ENCODE data around the gene TIGD1.

Gene TIGD1

DNA sequence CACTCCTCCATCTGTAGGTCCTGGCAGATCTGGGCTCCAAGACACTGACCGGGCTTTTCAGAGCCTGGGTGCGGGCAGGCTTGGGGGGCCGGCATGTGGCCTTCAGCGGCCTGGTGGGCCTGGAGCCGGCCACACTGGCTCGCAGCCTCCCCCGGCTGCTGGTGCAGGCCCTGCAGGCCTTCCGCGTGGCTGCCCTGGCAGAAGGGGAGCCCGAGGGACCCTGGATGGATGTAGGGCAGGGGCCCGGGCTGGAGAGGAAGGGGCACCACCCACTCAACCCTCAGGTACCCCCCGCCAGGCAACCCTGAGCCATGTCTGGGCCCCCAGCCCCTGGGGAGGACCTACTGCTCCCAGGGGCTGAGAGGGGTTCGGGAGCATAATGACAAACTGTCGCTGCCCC is 25.2 kb downstream of the TIGD1 start:
- TF ChIP-seq FOXP2 (optimal IDR thresholded peaks at IDR 0.05; ENCODE audit: control extremely low read depth, extremely low read length, insufficient read depth) (no peak), POLR2AphosphoS5 (IDR thresholded peaks at IDR 0.05; ENCODE audit: borderline replicate concordance, low read depth, low read length) (no peak), EZH2 (IDR thresholded peaks at IDR 0.05) (no peak)
- Histone ChIP-seq H3K9ac (ENCODE audit: insufficient read length) (no peak overlapping the region), H3K4me3 (no peak overlapping the region), H3K27ac (no peak overlapping the region), H3K9me3 (ENCODE audit: low read depth, low read length) (no peaks in the 10 kb centered on the region), H3K36me3 (ENCODE audit: insufficient read depth, low read length) (no peaks in the 10 kb centered on the region)
- no peak for DNase-seq (ENCODE audit: low read depth, low spot score)

DNA sequence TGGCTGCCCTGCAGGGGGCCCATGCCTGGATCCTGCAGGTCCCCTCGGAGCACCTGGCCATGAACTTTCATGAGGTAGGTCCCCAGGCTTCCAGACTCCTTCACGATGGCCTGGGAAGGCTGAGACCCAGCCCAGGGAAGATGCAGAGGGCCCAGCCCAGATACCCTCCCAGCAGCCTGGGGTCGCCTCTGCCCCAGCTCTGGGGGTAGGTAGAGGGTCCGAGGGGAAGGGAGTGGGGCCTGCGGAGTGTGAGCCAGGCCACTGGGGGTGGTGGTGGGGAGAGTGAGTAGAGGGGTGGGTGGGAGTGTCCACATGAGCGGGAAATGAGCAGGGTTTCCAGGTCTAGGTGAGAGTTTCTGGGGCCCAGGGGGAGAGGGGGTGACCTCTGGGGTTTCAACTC is 25.6 kb downstream of the TIGD1 start:
- no peak overlapping the region for H3K4me3 ChIP-seq
- TF ChIP-seq POLR2AphosphoS5 (IDR thresholded peaks at IDR 0.05; ENCODE audit: borderline replicate concordance, low read depth, low read length), result no peak
- TF ChIP-seq EZH2 (IDR thresholded peaks at IDR 0.05), result no peak
- TF ChIP-seq FOXP2 (optimal IDR thresholded peaks at IDR 0.05; ENCODE audit: control extremely low read depth, extremely low read length, insufficient read depth), result no peak
- no peaks in the 10 kb centered on the region for H3K9me3 ChIP-seq (ENCODE audit: low read depth, low read length)
- H3K27ac ChIP-seq, result no peak overlapping the region
- no peak overlapping the region for H3K9ac ChIP-seq (ENCODE audit: insufficient read length)
- no peak for DNase-seq (ENCODE audit: low read depth, low spot score)
- H3K36me3 ChIP-seq (ENCODE audit: insufficient read depth, low read length), result no peaks in the 10 kb centered on the region

DNA sequence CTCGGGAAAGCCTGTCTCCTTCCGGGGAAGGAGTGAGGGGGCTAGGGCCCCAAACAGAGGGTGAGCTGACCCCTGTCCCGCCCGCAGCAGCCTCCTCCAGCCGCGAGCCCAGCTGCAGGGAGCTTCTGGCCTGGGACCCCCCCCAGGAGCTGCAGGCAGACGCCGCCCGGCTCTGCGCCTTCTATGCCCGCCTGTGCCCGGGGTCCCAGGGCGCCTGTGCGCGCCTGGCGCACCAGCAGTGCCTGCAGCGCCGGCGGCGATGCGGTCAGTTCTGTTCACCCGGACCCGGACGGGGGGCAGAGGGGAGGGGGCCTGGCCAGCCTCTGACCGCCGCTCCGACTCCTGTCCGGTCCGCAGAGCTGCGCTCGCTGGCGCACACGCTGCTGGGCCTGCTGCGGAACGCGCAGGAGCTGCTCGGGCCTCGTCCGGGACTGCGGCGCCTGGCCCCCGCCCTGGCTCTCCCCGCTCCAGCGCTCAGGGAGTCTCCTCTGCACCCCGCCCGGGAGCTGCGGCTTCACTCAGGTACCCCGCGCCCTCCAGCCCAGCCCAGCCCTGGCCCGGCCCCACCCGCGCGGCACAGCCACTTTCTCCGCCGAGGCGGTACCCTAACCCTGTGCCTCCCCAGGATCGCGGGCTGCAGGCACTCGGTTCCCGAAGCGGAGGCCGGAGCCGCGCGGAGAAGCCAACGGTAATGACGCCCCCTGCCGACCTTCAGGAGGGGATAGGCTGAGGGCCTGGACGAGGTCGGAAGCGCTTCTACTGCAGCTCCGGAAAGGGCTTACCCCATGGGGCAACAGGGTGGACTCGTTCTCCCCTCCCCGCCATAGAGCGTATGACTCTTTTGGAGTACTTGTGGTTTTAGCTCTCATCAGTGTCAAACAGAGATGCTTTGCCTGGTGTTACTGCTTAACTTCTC is 26.4 kb downstream of the TIGD1 start:
- H3K9me3 ChIP-seq (ENCODE audit: low read depth, low read length), result no peaks in the 10 kb centered on the region
- no peak overlapping the region for H3K27ac ChIP-seq
- peak overlapping the region; percentile 43 for H3K4me3 ChIP-seq
- no peak for DNase-seq (ENCODE audit: low read depth, low spot score)
- no peaks in the 10 kb centered on the region for H3K36me3 ChIP-seq (ENCODE audit: insufficient read depth, low read length)
- no peak overlapping the region for H3K9ac ChIP-seq (ENCODE audit: insufficient read length)
- TF ChIP-seq POLR2AphosphoS5 (IDR thresholded peaks at IDR 0.05; ENCODE audit: borderline replicate concordance, low read depth, low read length) (no peak), EZH2 (IDR thresholded peaks at IDR 0.05) (no peak), FOXP2 (optimal IDR thresholded peaks at IDR 0.05; ENCODE audit: control extremely low read depth, extremely low read length, insufficient read depth) (no peak)

DNA sequence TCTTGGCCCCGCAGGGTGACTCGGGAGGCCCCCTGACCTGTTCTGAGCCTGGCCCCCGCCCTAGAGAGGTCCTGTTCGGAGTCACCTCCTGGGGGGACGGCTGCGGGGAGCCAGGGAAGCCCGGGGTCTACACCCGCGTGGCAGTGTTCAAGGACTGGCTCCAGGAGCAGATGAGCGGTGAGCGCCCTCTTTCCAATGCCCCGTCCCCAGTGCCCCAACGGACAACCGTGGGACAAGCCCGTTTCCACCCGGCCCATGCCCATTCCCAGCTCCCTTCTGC is 27.0 kb downstream of the TIGD1 start:
- Histone ChIP-seq H3K4me3 (no peak overlapping the region), H3K9me3 (ENCODE audit: low read depth, low read length) (no peaks in the 10 kb centered on the region), H3K9ac (ENCODE audit: insufficient read length) (no peak overlapping the region), H3K36me3 (ENCODE audit: insufficient read depth, low read length) (no peaks in the 10 kb centered on the region), H3K27ac (no peak overlapping the region)
- DNase-seq (ENCODE audit: low read depth, low spot score), result no peak
- TF ChIP-seq POLR2AphosphoS5 (IDR thresholded peaks at IDR 0.05; ENCODE audit: borderline replicate concordance, low read depth, low read length), result no peak
- TF ChIP-seq EZH2 (IDR thresholded peaks at IDR 0.05), result peak; percentile 52
- TF ChIP-seq FOXP2 (optimal IDR thresholded peaks at IDR 0.05; ENCODE audit: control extremely low read depth, extremely low read length, insufficient read depth), result no peak

DNA sequence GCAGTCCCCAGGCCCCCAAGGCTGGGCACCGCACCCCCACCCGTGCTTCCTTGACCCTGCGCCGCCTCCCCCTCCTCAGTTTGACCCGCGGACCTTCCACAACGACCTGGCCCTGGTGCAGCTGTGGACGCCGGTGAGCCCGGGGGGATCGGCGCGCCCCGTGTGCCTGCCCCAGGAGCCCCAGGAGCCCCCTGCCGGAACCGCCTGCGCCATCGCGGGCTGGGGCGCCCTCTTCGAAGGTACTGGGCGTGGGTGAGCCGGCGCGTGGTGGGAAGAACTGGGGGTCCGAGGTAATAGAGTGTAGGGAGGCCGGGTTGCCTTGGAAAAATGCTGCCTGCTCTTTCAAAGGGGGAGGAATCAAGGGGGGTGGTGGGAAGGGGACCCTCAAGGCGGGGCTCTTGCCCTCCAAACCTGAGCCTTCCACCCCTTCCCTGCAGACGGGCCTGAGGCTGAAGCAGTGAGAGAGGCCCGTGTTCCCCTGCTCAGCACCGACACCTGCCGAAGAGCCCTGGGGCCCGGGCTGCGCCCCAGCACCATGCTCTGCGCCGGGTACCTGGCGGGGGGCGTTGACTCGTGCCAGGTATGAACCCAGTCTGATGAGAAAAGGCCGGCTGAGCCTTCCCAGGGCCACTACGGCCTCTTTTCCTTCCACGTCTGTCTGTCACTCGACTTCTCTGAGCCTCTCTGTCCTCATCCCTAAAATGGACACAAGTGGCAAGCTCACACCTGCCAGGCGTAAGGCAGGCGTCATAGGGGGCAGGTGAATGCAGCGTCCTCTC is 27.5 kb downstream of the TIGD1 start:
- no peak for DNase-seq (ENCODE audit: low read depth, low spot score)
- no peak for TF ChIP-seq EZH2 (IDR thresholded peaks at IDR 0.05)
- no peak for TF ChIP-seq POLR2AphosphoS5 (IDR thresholded peaks at IDR 0.05; ENCODE audit: borderline replicate concordance, low read depth, low read length)
- no peak for TF ChIP-seq FOXP2 (optimal IDR thresholded peaks at IDR 0.05; ENCODE audit: control extremely low read depth, extremely low read length, insufficient read depth)
- H3K27ac ChIP-seq, result no peak overlapping the region
- no peak overlapping the region for H3K9ac ChIP-seq (ENCODE audit: insufficient read length)
- H3K4me3 ChIP-seq, result peak overlapping the region; percentile 28; the same call in 1 of the 2 replicates
- no peaks in the 10 kb centered on the region for H3K36me3 ChIP-seq (ENCODE audit: insufficient read depth, low read length)
- H3K9me3 ChIP-seq (ENCODE audit: low read depth, low read length), result no peaks in the 10 kb centered on the region

DNA sequence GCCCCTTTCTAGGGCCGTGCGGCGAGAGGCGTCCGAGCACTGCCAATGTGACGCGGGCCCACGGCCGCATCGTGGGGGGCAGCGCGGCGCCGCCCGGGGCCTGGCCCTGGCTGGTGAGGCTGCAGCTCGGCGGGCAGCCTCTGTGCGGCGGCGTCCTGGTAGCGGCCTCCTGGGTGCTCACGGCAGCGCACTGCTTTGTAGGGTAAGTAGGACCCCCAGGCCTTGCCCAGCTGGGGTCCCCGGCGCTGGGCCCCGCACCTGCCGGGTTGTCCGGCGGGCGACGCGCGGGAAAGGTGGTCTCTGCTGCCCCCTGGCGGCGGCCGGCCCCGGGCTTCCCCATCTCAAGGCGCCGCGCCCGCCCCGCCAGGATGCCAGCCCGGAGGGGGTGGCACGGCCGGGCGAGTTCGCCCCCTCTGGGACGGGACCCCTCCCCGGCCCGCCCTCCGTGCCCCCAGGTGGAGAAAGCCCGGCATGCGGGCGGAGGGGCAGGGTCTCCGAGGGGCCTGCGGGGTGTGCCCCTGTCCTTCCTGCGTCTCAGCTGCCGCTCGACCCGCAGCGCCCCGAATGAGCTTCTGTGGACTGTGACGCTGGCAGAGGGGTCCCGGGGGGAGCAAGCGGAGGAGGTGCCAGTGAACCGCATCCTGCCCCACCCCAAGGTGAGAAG is 28.3 kb downstream of the TIGD1 start:
- Histone ChIP-seq H3K9ac (ENCODE audit: insufficient read length) (no peak overlapping the region), H3K36me3 (ENCODE audit: insufficient read depth, low read length) (no peaks in the 10 kb centered on the region), H3K4me3 (peak overlapping the region; percentile 28; the same call in 1 of the 2 replicates), H3K27ac (no peak overlapping the region), H3K9me3 (ENCODE audit: low read depth, low read length) (no peaks in the 10 kb centered on the region)
- TF ChIP-seq EZH2 (IDR thresholded peaks at IDR 0.05) (no peak), FOXP2 (optimal IDR thresholded peaks at IDR 0.05; ENCODE audit: control extremely low read depth, extremely low read length, insufficient read depth) (no peak)
- no peak for DNase-seq (ENCODE audit: low read depth, low spot score)

DNA sequence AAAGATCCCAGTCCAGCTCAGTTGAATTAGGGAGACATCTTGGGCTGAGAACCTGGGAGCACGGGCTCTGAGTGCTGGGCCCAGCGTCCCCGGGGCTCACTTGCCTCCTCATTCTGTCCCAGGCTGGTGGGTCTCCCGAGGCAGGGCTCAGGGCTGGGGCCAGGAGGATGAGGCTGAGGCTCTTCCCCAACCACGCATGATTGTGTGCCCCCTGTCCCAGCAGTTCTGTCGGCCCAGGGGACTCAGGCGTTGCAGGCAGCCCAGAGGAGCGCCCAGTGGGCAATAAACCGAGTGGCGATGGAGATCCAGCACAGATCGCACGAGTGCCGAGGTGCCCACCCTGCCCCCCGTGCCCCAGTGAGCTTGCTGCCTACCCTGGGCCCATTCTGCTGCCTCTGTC is 29.3 kb downstream of the TIGD1 start:
- Histone ChIP-seq H3K9ac (ENCODE audit: insufficient read length) (no peak overlapping the region), H3K36me3 (ENCODE audit: insufficient read depth, low read length) (no peaks in the 10 kb centered on the region), H3K27ac (no peak overlapping the region), H3K9me3 (ENCODE audit: low read depth, low read length) (no peaks in the 10 kb centered on the region), H3K4me3 (no peak overlapping the region)
- no peak for DNase-seq (ENCODE audit: low read depth, low spot score)
- TF ChIP-seq POLR2AphosphoS5 (IDR thresholded peaks at IDR 0.05; ENCODE audit: borderline replicate concordance, low read depth, low read length), result no peak
- TF ChIP-seq EZH2 (IDR thresholded peaks at IDR 0.05), result no peak
- no peak for TF ChIP-seq FOXP2 (optimal IDR thresholded peaks at IDR 0.05; ENCODE audit: control extremely low read depth, extremely low read length, insufficient read depth)

DNA sequence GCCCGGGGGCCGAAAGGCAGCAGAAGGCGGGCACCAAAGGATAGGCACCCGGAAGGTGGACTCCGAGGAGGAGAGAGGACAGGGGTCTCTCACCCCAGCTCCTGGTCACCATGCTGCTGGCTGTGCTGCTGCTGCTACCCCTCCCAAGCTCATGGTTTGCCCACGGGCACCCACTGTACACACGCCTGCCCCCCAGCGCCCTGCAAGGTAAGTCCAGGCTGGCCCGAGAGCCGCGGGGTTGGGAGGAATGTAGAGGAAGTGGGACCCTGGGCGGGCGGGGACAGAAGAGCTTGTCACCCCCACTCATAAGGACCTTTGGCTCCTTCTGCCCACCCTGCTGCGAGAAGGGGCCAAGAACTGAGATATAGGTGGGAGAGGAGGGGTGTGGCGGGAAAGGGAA is 29.9 kb downstream of the TIGD1 start:
- Histone ChIP-seq H3K4me3 (no peak overlapping the region), H3K36me3 (ENCODE audit: insufficient read depth, low read length) (no peaks in the 10 kb centered on the region), H3K9ac (ENCODE audit: insufficient read length) (no peak overlapping the region), H3K9me3 (ENCODE audit: low read depth, low read length) (no peaks in the 10 kb centered on the region), H3K27ac (no peak overlapping the region)
- DNase-seq (ENCODE audit: low read depth, low spot score), result no peak
- TF ChIP-seq POLR2AphosphoS5 (IDR thresholded peaks at IDR 0.05; ENCODE audit: borderline replicate concordance, low read depth, low read length) (no peak), FOXP2 (optimal IDR thresholded peaks at IDR 0.05; ENCODE audit: control extremely low read depth, extremely low read length, insufficient read depth) (no peak), EZH2 (IDR thresholded peaks at IDR 0.05) (no peak)
